ENCODE data around the gene COL17A1.

DNA sequence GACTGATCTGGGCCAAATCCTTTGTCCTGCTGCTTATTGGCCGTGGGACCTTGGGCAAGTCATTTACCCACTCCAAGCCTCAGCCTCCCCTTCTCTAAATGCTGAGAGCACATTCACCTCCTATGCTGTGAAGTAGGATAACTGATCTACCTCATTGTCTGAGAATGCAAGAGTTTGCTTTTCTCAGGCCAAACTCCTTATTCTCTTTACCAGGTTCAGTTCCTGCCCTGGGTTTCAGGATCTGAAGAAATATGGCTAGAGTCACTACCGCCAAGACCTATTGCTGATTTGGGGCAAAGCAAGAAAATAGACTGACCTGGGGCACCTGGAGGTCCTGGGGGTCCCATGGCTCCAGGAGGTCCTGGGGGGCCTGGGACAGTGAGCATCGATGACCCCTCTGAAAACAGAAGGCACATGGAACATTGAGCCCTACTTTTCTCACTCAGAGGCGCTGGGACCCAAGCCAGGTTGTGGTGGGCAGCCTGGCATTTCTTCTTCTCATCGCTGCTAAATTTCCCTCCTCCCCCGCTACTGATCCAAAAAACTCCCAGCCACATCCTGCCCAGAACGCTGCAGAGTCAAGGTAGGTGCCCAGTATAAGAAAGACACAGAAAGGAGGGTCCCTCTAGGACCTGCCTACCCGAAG is 42.4 kb downstream of the COL17A1 start:
- TF ChIP-seq, protein P1, sequence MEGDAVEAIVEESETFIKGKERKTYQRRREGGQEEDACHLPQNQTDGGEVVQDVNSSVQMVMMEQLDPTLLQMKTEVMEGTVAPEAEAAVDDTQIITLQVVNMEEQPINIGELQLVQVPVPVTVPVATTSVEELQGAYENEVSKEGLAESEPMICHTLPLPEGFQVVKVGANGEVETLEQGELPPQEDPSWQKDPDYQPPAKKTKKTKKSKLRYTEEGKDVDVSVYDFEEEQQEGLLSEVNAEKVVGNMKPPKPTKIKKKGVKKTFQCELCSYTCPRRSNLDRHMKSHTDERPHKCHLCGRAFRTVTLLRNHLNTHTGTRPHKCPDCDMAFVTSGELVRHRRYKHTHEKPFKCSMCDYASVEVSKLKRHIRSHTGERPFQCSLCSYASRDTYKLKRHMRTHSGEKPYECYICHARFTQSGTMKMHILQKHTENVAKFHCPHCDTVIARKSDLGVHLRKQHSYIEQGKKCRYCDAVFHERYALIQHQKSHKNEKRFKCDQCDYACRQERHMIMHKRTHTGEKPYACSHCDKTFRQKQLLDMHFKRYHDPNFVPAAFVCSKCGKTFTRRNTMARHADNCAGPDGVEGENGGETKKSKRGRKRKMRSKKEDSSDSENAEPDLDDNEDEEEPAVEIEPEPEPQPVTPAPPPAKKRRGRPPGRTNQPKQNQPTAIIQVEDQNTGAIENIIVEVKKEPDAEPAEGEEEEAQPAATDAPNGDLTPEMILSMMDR (IDR thresholded peaks at IDR 0.05) = no peak
- no peak for TF ChIP-seq ZFX (IDR thresholded peaks at IDR 0.05; ENCODE audit: borderline replicate concordance)
